Fibroblast of skin of left quadriceps (primary cell): Measurements from ENCODE around the gene CREG1.
"Not testable (repeated sequence)": the region's sequence is repeated elsewhere in the genome, so short reads cannot be mapped to it uniquely, and the experiment has no call there.

ENCODE experiments used
- DNase-seq, 2 experiments: peaks; one replicate each; pipeline ENCODE4 v3.0.0-alpha.2; 2013; ENCODE audit warnings: low read depth in 2 of 2

The CREG1 gene

GRCh38 chr1:167553136-167554027 lies at the start of gene CREG1:
Gene CREG1 (minus strand): TSS chr1:167553762.
- peak; percentile 65 to 72 for DNase-seq

- DNase-seq = no peak
These were observed 49.3 kb upstream of the CREG1 start for GRCh38 chr1:167602840-167603239.

GRCh38 chr1:167601442-167602383 lies 48.2 kb upstream of the CREG1 start:
- no peak for DNase-seq

- DNase-seq = peak in 1 of 2 experiments; percentile 11
These were observed 46.5 kb upstream of the CREG1 start for GRCh38 chr1:167599957-167600581.

- DNase-seq = no peak
These were observed 41.3 kb upstream of the CREG1 start for GRCh38 chr1:167594822-167595221.

- DNase-seq = no peak
These were observed 40.3 kb upstream of the CREG1 start for GRCh38 chr1:167593860-167594259.

GRCh38 chr1:167592475-167592874 lies 38.9 kb upstream of the CREG1 start:
- DNase-seq = no peak

GRCh38 chr1:167588361-167588760 lies 34.8 kb upstream of the CREG1 start:
- no peak for DNase-seq

GRCh38 chr1:167587872-167588271 lies 34.3 kb upstream of the CREG1 start:
- no peak for DNase-seq

- no peak for DNase-seq
These were observed 33.8 kb upstream of the CREG1 start for GRCh38 chr1:167587342-167587741.

GRCh38 chr1:167584581-167584980 lies 31.0 kb upstream of the CREG1 start:
- DNase-seq = no peak

- DNase-seq = no peak
These were observed 29.2 kb upstream of the CREG1 start for GRCh38 chr1:167582722-167583121.

- DNase-seq = no peak
These were observed 28.5 kb upstream of the CREG1 start for GRCh38 chr1:167582064-167582463.

- no peak for DNase-seq
These were observed 26.4 kb upstream of the CREG1 start for GRCh38 chr1:167579986-167580385.

GRCh38 chr1:167578939-167579521 lies 25.5 kb upstream of the CREG1 start:
- no peak for DNase-seq

GRCh38 chr1:167575649-167576048 lies 22.1 kb upstream of the CREG1 start:
- no peak for DNase-seq

GRCh38 chr1:167573035-167573434 lies 19.5 kb upstream of the CREG1 start:
- DNase-seq = no peak

- not testable (repeated sequence) for DNase-seq
These were observed 17.1 kb upstream of the CREG1 start for GRCh38 chr1:167570712-167571111.

- DNase-seq = no peak
These were observed 14.1 kb upstream of the CREG1 start for GRCh38 chr1:167567663-167568062.

- DNase-seq = no peak
These were observed 13.2 kb upstream of the CREG1 start for GRCh38 chr1:167566766-167567165.

- no peak for DNase-seq
These were observed 12.4 kb upstream of the CREG1 start for GRCh38 chr1:167565922-167566321.
